Peyer's patch (tissue), 4 donors: ENCODE results near the gene CORO1C. TPM values are rescaled to one million over a fixed set of nuclear protein-coding genes. Genes with fewer than 3 reads are reported as not detected.
A peak's percentile ranks its signal among the peaks of the same experiment; 100 is the strongest.

Source experiments
- DNase-seq, 3 donors: peaks; one replicate each; pipeline ENCODE4 v3.0.0-alpha.2; 2017 to 2019
- H3K27ac ChIP-seq, 4 donors: fragments of 200-600 bp; sonication (generic); one replicate each; pipeline ENCODE4 v1.5.1; 2016 to 2019
- H3K27me3 ChIP-seq, 2 donors: fragments of 200-600 bp; sonication (generic); one replicate each; pipeline ENCODE4 v1.5.1; 2019
- H3K36me3 ChIP-seq, 3 donors: fragments of 200-600 bp; sonication (generic); one replicate each; pipeline ENCODE4 v1.5.1; 2016 to 2019
- H3K4me1 ChIP-seq, 4 donors: fragments of 200-600 bp; sonication (generic); one replicate each; pipeline ENCODE4 v1.5.1; 2016 to 2019
- H3K4me3 ChIP-seq, 4 donors: fragments of 200-600 bp; sonication (generic); 1 replicate in 3 of 4; 2 replicates in 1 of 4; pipeline ENCODE4 v1.5.1; 2016 to 2019; ENCODE audit warnings: mild to moderate bottlenecking in 1 of 4
- H3K9me3 ChIP-seq, 4 donors: fragments of 200-600 bp; sonication (generic); one replicate each; pipeline ENCODE4 v1.5.1; 2016 to 2019; ENCODE audit warnings: mild to moderate bottlenecking in 1 of 4
- CTCF ChIP-seq, 6 experiments: fragments of 450-650 bp in 4 of 6; fragments of 200-600 bp in 2 of 6; sonication (generic) in 1 of 6; IDR thresholded peaks; one replicate each; pipeline ENCODE4 v1.5.1; 2017 to 2019; ENCODE audit warnings: antibody characterized with exemption in 6 of 6, mild to moderate bottlenecking in 3 of 6, moderate library complexity in 1 of 6
- POLR2A ChIP-seq, 2 donors: fragments of 450-650 bp; IDR thresholded peaks; one replicate each; pipeline ENCODE4 v1.5.1; 2017; ENCODE audit warnings: antibody characterized with exemption in 2 of 2, mild to moderate bottlenecking in 2 of 2, moderate library complexity in 2 of 2
- total RNA-seq, 4 donors: library from RNA; depleted of rRNA; stranded (reverse); fragments of >200 nt; gene quantifications; one replicate each; pipeline ENCODE4 v1.1.0, GENCODE V29; 2016

Gene CORO1C
- total RNA-seq, 4 donors from 2014 or later: 76.3 to 144 (median 87.4) TPM

DNA sequence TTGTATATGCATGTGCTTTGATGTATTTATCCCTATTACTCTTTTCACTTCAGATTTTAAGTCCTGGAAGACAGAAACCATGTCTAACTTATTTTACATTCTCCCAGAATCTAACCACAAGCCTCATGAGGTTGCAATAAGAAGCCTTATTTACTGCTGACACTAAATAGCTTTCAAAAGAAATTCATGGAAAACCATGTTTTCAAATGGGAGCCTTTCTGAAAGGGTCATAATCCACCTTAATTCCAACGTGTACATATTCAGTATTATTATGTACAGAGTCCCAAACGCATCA lies 34.4 kb downstream of the CORO1C start:
- peak overlapping the region in 2 of 4 donors; percentile 57 to 60 for H3K27ac ChIP-seq
- no peak overlapping the region for H3K4me3 ChIP-seq
- peaks cover 0 to 19% (median 6%) of the 10 kb centered on the region in 4 donors for H3K4me1 ChIP-seq
- no peaks in the 10 kb centered on the region for H3K9me3 ChIP-seq
- no peak for TF ChIP-seq POLR2A (IDR thresholded peaks at IDR 0.05)
- no peak for TF ChIP-seq CTCF (IDR thresholded peaks at IDR 0.05)
- no peak for DNase-seq
- H3K27me3 ChIP-seq: no peaks in the 10 kb centered on the region
- peaks cover 0 to 29% (median 0%) of the 10 kb centered on the region in 3 donors for H3K36me3 ChIP-seq

DNA sequence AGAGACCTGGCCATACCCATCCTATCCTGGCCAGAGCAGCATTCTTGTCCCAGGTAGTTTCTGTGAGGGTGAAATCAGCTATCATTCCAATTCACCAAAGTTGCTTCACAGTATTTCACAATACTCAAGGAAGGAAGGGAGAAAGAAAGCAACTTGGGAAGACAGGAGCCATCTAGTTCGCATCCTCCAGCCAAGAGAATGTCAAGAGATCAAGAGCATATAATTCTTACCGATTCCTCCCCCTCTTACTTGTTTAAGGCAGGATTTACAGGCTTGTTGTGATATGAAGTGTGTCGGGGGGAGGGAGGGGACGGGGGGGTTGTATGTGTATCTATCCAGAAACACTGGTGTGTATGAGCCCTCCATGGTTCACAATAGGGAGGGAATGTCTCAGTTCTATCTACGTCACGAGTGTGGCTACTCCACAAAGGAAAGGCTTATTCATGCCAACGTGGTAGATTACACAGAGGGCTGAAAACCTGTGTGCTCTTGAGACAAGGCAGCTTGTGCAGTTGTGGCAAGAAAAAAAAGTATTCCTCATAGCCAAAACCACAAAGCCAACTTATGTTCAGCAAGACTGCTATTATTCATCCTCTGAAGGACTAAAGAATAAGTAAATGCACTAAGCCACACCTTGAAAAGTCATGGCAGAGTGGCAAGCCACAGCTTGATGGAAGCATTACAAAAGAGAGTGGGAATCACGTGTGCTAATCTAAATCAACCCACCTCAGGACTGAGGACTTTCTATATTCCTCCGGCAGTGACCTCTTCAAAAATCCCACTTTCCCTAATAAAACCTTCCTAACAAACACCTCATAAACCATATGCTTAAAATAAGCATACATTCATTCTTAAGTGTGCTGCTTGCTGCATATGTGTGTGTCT lies 35.0 kb downstream of the CORO1C start:
- DNase-seq: no peak
- no peak for TF ChIP-seq POLR2A (IDR thresholded peaks at IDR 0.05)
- TF ChIP-seq CTCF (IDR thresholded peaks at IDR 0.05): no peak
- Histone ChIP-seq H3K9me3 (no peaks in the 10 kb centered on the region), H3K27me3 (no peaks in the 10 kb centered on the region), H3K36me3 (peaks cover 0 to 29% (median 0%) of the 10 kb centered on the region in 3 donors), H3K4me1 (peaks cover 0 to 19% (median 9%) of the 10 kb centered on the region in 4 donors), H3K4me3 (no peak overlapping the region), H3K27ac (peak overlapping the region in 3 of 4 donors; percentile 22 to 60 (median 57))

DNA sequence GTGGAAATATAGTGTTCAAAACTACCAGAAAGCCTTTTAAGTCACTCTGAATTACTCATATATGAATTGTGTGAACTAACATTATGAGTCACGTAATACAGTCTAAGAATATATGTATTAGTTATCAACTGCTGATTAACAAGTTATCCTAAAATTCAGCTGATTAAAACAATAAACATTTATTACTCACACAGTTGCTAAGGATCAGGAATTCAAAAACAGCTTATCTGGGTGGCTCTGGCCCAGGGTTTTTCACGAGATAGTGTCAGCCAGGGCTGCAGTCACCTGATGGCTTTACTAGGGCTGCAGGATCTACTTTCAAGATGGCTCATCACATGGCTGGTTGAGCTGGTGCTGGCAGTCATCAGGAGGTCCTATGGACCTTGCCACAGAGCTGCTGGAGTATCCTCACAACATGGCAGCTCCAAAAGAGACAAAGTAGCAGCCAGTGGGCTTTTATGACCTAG lies 36.5 kb downstream of the CORO1C start:
- peak overlapping the region in 1 of 4 donors; percentile 57 for H3K27ac ChIP-seq
- H3K4me3 ChIP-seq: no peak overlapping the region
- peaks cover 0 to 20% (median 0%) of the 10 kb centered on the region in 3 donors for H3K36me3 ChIP-seq
- TF ChIP-seq CTCF (IDR thresholded peaks at IDR 0.05): no peak
- TF ChIP-seq POLR2A (IDR thresholded peaks at IDR 0.05): no peak
- H3K27me3 ChIP-seq: no peaks in the 10 kb centered on the region
- H3K9me3 ChIP-seq: no peaks in the 10 kb centered on the region
- H3K4me1 ChIP-seq: peaks cover 5 to 28% (median 10%) of the 10 kb centered on the region in 4 donors
- DNase-seq: no peak

DNA sequence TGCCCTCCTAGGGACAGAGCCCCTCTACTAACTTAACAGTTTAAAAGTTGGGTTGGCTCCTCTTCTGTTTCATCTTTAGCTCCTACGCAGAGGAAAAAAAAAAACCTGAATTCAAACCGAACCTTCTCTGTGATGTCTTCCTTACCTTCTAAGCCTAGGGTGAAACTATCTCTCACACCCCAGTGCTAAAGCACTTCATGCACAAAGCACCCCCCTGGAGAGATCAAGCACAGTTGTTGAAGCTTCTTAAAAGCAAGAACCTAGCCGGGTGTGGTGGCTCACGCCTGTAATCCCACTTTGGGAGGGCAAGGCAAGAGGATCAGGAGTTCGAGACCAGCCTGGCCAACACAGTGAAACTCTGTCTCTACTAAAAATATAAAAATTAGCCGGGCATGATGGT lies 37.6 kb downstream of the CORO1C start:
- H3K27ac ChIP-seq: peak overlapping the region in 2 of 4 donors; percentile 17 to 86
- no peaks in the 10 kb centered on the region for H3K9me3 ChIP-seq
- no peak for DNase-seq
- TF ChIP-seq POLR2A (IDR thresholded peaks at IDR 0.05) (no peak), CTCF (IDR thresholded peaks at IDR 0.05) (no peak)
- H3K36me3 ChIP-seq: peaks cover 0 to 9% (median 0%) of the 10 kb centered on the region in 3 donors
- H3K4me1 ChIP-seq: peaks cover 5 to 36% (median 10%) of the 10 kb centered on the region in 4 donors
- no peaks in the 10 kb centered on the region for H3K27me3 ChIP-seq
- H3K4me3 ChIP-seq: no peak overlapping the region

- Histone ChIP-seq H3K9me3 (no peaks in the 10 kb centered on the region), H3K27ac (peak overlapping the region in 2 of 4 donors; percentile 17 to 86), H3K36me3 (peaks cover 0 to 5% (median 0%) of the 10 kb centered on the region in 3 donors), H3K27me3 (no peaks in the 10 kb centered on the region), H3K4me3 (no peak overlapping the region), H3K4me1 (peaks cover 5 to 37% (median 10%) of the 10 kb centered on the region in 4 donors)
- TF ChIP-seq POLR2A (IDR thresholded peaks at IDR 0.05) (no peak), CTCF (IDR thresholded peaks at IDR 0.05) (no peak)
- DNase-seq: no peak
These were observed 38.1 kb downstream of the CORO1C start for GRCh38 chr12:108693186-108693730.
